Measurements from ENCODE around the gene PLPPR1.

PLPPR1 gene

GRCh38 chr9:101365181-101365580 is 336.7 kb downstream of the PLPPR1 start:
- Histone ChIP-seq H2AFZ (ENCODE audit: low read depth, low read length, severe bottlenecking) (no peak overlapping the region), H3K4me2 (ENCODE audit: low read depth, low read length, poor library complexity, severe bottlenecking) (no peak overlapping the region), H3K27ac (ENCODE audit: low read depth, low read length) (no peak overlapping the region), H3K9ac (ENCODE audit: low read length) (no peak overlapping the region), H4K20me1 (ENCODE audit: low read depth, low read length) (no peaks in the 10 kb centered on the region), H3K27me3 (ENCODE audit: low read length) (no peaks in the 10 kb centered on the region), H3K9me2 (replicated peaks; ENCODE audit: insufficient read depth, low read length) (no peaks in the 10 kb centered on the region), H3K9me3 (ENCODE audit: insufficient read depth, low read length) (no peaks in the 10 kb centered on the region), H3K4me3 (ENCODE audit: insufficient read depth, low read length, poor library complexity, severe bottlenecking) (no peak overlapping the region), H3K36me3 (ENCODE audit: low read length) (no peaks in the 10 kb centered on the region), H3K79me2 (ENCODE audit: insufficient read depth, low read length) (no peaks in the 10 kb centered on the region), H3F3A (ENCODE audit: insufficient read depth) (no peaks in the 10 kb centered on the region)
- TF ChIP-seq EZH2phosphoT487 (conservative IDR thresholded peaks at IDR 0.05; ENCODE audit: low read length) (no peak), CTCF (IDR thresholded peaks at IDR 0.05; ENCODE audit: insufficient read depth, low read length, poor library complexity, severe bottlenecking) (no peak)

GRCh38 chr9:101366038-101366756 is 337.7 kb downstream of the PLPPR1 start:
- Histone ChIP-seq H3K9me2 (replicated peaks; ENCODE audit: insufficient read depth, low read length) (no peaks in the 10 kb centered on the region), H4K20me1 (ENCODE audit: low read depth, low read length) (no peaks in the 10 kb centered on the region), H3K27me3 (ENCODE audit: low read length) (no peaks in the 10 kb centered on the region), H3K4me2 (ENCODE audit: low read depth, low read length, poor library complexity, severe bottlenecking) (no peak overlapping the region), H3K27ac (ENCODE audit: low read depth, low read length) (no peak overlapping the region), H3K36me3 (ENCODE audit: low read length) (no peaks in the 10 kb centered on the region), H3F3A (ENCODE audit: insufficient read depth) (no peaks in the 10 kb centered on the region), H2AFZ (ENCODE audit: low read depth, low read length, severe bottlenecking) (no peak overlapping the region), H3K79me2 (ENCODE audit: insufficient read depth, low read length) (no peaks in the 10 kb centered on the region), H3K4me3 (ENCODE audit: insufficient read depth, low read length, poor library complexity, severe bottlenecking) (no peak overlapping the region), H3K9me3 (ENCODE audit: insufficient read depth, low read length) (no peaks in the 10 kb centered on the region), H3K9ac (ENCODE audit: low read length) (no peak overlapping the region)
- no peak for TF ChIP-seq CTCF (IDR thresholded peaks at IDR 0.05; ENCODE audit: insufficient read depth, low read length, poor library complexity, severe bottlenecking)
- TF ChIP-seq EZH2phosphoT487 (conservative IDR thresholded peaks at IDR 0.05; ENCODE audit: low read length), result no peak

- Histone ChIP-seq H4K20me1 (ENCODE audit: low read depth, low read length) (no peaks in the 10 kb centered on the region), H3K4me3 (ENCODE audit: insufficient read depth, low read length, poor library complexity, severe bottlenecking) (no peak overlapping the region), H3K9me3 (ENCODE audit: insufficient read depth, low read length) (no peaks in the 10 kb centered on the region), H3K27ac (ENCODE audit: low read depth, low read length) (no peak overlapping the region), H2AFZ (ENCODE audit: low read depth, low read length, severe bottlenecking) (no peak overlapping the region), H3F3A (ENCODE audit: insufficient read depth) (no peaks in the 10 kb centered on the region), H3K9ac (ENCODE audit: low read length) (no peak overlapping the region), H3K79me2 (ENCODE audit: insufficient read depth, low read length) (no peaks in the 10 kb centered on the region), H3K27me3 (ENCODE audit: low read length) (no peaks in the 10 kb centered on the region), H3K9me2 (replicated peaks; ENCODE audit: insufficient read depth, low read length) (no peaks in the 10 kb centered on the region), H3K4me2 (ENCODE audit: low read depth, low read length, poor library complexity, severe bottlenecking) (no peak overlapping the region), H3K36me3 (ENCODE audit: low read length) (no peaks in the 10 kb centered on the region)
- no peak for TF ChIP-seq CTCF (IDR thresholded peaks at IDR 0.05; ENCODE audit: insufficient read depth, low read length, poor library complexity, severe bottlenecking)
- no peak for TF ChIP-seq EZH2phosphoT487 (conservative IDR thresholded peaks at IDR 0.05; ENCODE audit: low read length)
These were observed 338.8 kb downstream of the PLPPR1 start for GRCh38 chr9:101367323-101367722.

All from SU-DHL-6 (cell line).